Neural cell (in vitro differentiated cells): ENCODE measurements around the gene ZNF324. TPM values are rescaled to one million over a fixed set of nuclear protein-coding genes. Genes with fewer than 3 reads are reported as not detected.
"Not testable (repeated sequence)": the region's sequence is repeated elsewhere in the genome, so short reads cannot be mapped to it uniquely, and the experiment has no call there.

Experiments
- H2AFZ ChIP-seq: fragments of 200-600, 300-800 bp; sonication (generic), shearing (Covaris generic); 2 replicates; pipeline ENCODE4 v1.6.0; 2014; ENCODE audit warnings: low read depth, mild to moderate bottlenecking, antibody characterized with exemption, low read length, moderate library complexity
- H3F3A ChIP-seq: fragments of 200-600 bp; shearing (Covaris generic); 2 replicates; pipeline ENCODE4 v1.6.1; 2016; ENCODE audit warnings: mild to moderate bottlenecking, moderate library complexity, mixed read lengths, antibody characterized with exemption, low read length; ENCODE audit not compliant: insufficient read depth, poor library complexity, severe bottlenecking
- H3K27ac ChIP-seq: fragments of 200-600, 300-800 bp; sonication (generic), shearing (Covaris generic); 2 replicates; pipeline ENCODE4 v1.5.1; 2014; ENCODE audit warnings: mild to moderate bottlenecking, low read length, moderate library complexity
- H3K27me3 ChIP-seq: fragments of 300-800, 200-600 bp; sonication (generic), shearing (Covaris generic); 2 replicates; pipeline ENCODE4 v1.6.0; 2014; ENCODE audit warnings: mild to moderate bottlenecking, low read depth, low read length, moderate library complexity; ENCODE audit not compliant: insufficient read depth
- H3K36me3 ChIP-seq: fragments of 300-800, 200-600 bp; sonication (generic), shearing (Covaris generic); 2 replicates; pipeline ENCODE4 v1.5.1; 2014; ENCODE audit warnings: mild to moderate bottlenecking, antibody characterized with exemption, low read length, moderate library complexity; ENCODE audit not compliant: insufficient read depth
- H3K4me2 ChIP-seq: fragments of 300-800, 200-600 bp; sonication (generic), shearing (Covaris generic); 2 replicates; pipeline ENCODE4 v1.6.0; 2014; ENCODE audit warnings: mild to moderate bottlenecking, low read length
- H3K4me3 ChIP-seq: fragments of 300-800, 200-600 bp; sonication (generic), shearing (Covaris generic); 2 replicates; pipeline ENCODE4 v1.5.1; 2014; ENCODE audit warnings: mild to moderate bottlenecking, low read length, moderate library complexity
- H3K79me2 ChIP-seq: fragments of 200-600 bp; shearing (Covaris generic); replicated peaks from 2 replicates; pipeline ENCODE4 v1.6.0; 2014; ENCODE audit warnings: mild to moderate bottlenecking, low read length, moderate library complexity; ENCODE audit not compliant: insufficient read depth
- H3K9ac ChIP-seq: fragments of 300-800, 200-600 bp; sonication (generic), shearing (Covaris generic); 2 replicates; pipeline ENCODE4 v1.6.1; 2016; ENCODE audit warnings: mild to moderate bottlenecking, low read length, mixed read lengths
- H3K9me2 ChIP-seq: fragments of 200-600 bp; shearing (Covaris generic); 2 replicates; pipeline ENCODE4 v1.6.1; 2016; ENCODE audit warnings: mild to moderate bottlenecking, low read length, mixed read lengths; ENCODE audit not compliant: insufficient read depth
- H3K9me3 ChIP-seq: fragments of 200-600, 300-800 bp; sonication (generic), shearing (Covaris generic); 2 replicates; pipeline ENCODE4 v1.6.1; 2016; ENCODE audit warnings: mild to moderate bottlenecking, mixed run types, low read length, moderate library complexity, mixed read lengths
- H4K20me1 ChIP-seq: fragments of 200-600 bp; shearing (Covaris generic); 2 replicates; pipeline ENCODE4 v1.6.1; 2016; ENCODE audit warnings: mild to moderate bottlenecking, mixed run types; ENCODE audit not compliant: insufficient read depth
- CTCF ChIP-seq: fragments of 450-650 bp; IDR thresholded peaks from 2 replicates; pipeline ENCODE4 v1.5.1; 2014; ENCODE audit warnings: antibody characterized with exemption, mild to moderate bottlenecking, moderate library complexity; ENCODE audit not compliant: poor library complexity, severe bottlenecking
- EP300 ChIP-seq: fragments of 450-650 bp; conservative IDR thresholded peaks from 2 replicates; pipeline ENCODE4 v1.6.1; 2014; ENCODE audit warnings: antibody characterized with exemption, mild to moderate bottlenecking, moderate library complexity; ENCODE audit not compliant: poor library complexity, severe bottlenecking
- EZH2 ChIP-seq: fragments of 200-600, 300-800 bp; shearing (Covaris generic), sonication (generic); IDR thresholded peaks from 2 replicates; pipeline ENCODE4 v1.6.1; 2014; ENCODE audit warnings: antibody characterized with exemption, low read length, borderline replicate concordance, mild to moderate bottlenecking; ENCODE audit not compliant: insufficient read depth, poor library complexity, severe bottlenecking
- MXI1 ChIP-seq: fragments of 450-650 bp; conservative IDR thresholded peaks from 2 replicates; pipeline ENCODE4 v1.6.1; 2014; ENCODE audit warnings: antibody characterized with exemption, mild to moderate bottlenecking; ENCODE audit not compliant: poor library complexity, severe bottlenecking
- POLR2AphosphoS5 ChIP-seq: IDR thresholded peaks from 2 replicates; pipeline ENCODE4 v1.6.1; 2012
- RAD21 ChIP-seq: fragments of 450-650 bp; conservative IDR thresholded peaks from 2 replicates; pipeline ENCODE4 v1.6.1; 2014; ENCODE audit warnings: antibody characterized with exemption, mild to moderate bottlenecking, moderate library complexity
- REST ChIP-seq: IDR thresholded peaks from 2 replicates; pipeline ENCODE4 v1.6.1; 2012; ENCODE audit warnings: borderline replicate concordance
- SMC3 ChIP-seq: fragments of 450-650 bp; conservative IDR thresholded peaks from 2 replicates; pipeline ENCODE4 v1.6.1; 2014; ENCODE audit warnings: antibody characterized with exemption, mild to moderate bottlenecking, moderate library complexity; ENCODE audit not compliant: poor library complexity
- TAF1 ChIP-seq: IDR thresholded peaks from 2 replicates; pipeline ENCODE4 v1.6.1; 2012; ENCODE audit warnings: low read depth
- polyA plus RNA-seq: library from polyadenylated mRNA; depleted of rRNA; stranded (reverse); fragments of >200 nt; gene quantifications from 2 replicates; pipeline ENCODE4 v1.2.3, GENCODE V29; 2014

The ZNF324 gene
- polyA plus RNA-seq, 1 donor from 2014 or later: 12.5 TPM

- no peak overlapping the region for H3K4me2 ChIP-seq
- H3K4me3 ChIP-seq: peak overlapping the region; percentile 68
- H2AFZ ChIP-seq: no peak overlapping the region
- no peak overlapping the region for H3K27ac ChIP-seq
- no peaks in the 10 kb centered on the region for H3K79me2 ChIP-seq
- H3K27me3 ChIP-seq: no peaks in the 10 kb centered on the region
- H3K9me3 ChIP-seq: no peaks in the 10 kb centered on the region
- no peaks in the 10 kb centered on the region for H4K20me1 ChIP-seq
- no peak overlapping the region for H3K9ac ChIP-seq
- H3F3A ChIP-seq: no peaks in the 10 kb centered on the region
- H3K36me3 ChIP-seq: no peaks in the 10 kb centered on the region
- TF ChIP-seq EZH2: no peak
- no peak for TF ChIP-seq POLR2AphosphoS5
- no peak for TF ChIP-seq REST
- no peak for TF ChIP-seq RAD21
- TF ChIP-seq MXI1: no peak
- TF ChIP-seq TAF1: no peak
- TF ChIP-seq CTCF: no peak
- no peak for TF ChIP-seq EP300
- no peak for TF ChIP-seq SMC3
- H3K9me2 ChIP-seq: no peaks in the 10 kb centered on the region
Measured at GRCh38 chr19:58500242-58500641, 33.4 kb downstream of the ZNF324 start.

GRCh38 chr19:58507602-58508223, 40.8 kb downstream of the ZNF324 start:
- not testable (repeated sequence) for H3F3A ChIP-seq, H3K9me3 ChIP-seq, H2AFZ ChIP-seq, H3K27ac ChIP-seq, H3K4me2 ChIP-seq, H3K4me3 ChIP-seq, H3K27me3 ChIP-seq, H4K20me1 ChIP-seq, H3K36me3 ChIP-seq, H3K9ac ChIP-seq, H3K79me2 ChIP-seq, H3K9me2 ChIP-seq

GRCh38 chr19:58509731-58510083, 42.8 kb downstream of the ZNF324 start:
- no peak for TF ChIP-seq CTCF
- no peak for TF ChIP-seq POLR2AphosphoS5
- TF ChIP-seq RAD21: no peak
- no peak overlapping the region for H3K4me2 ChIP-seq

More at GRCh38 chr19:58509731-58510083, 42.8 kb downstream of the ZNF324 start:
- no peaks in the 10 kb centered on the region for H4K20me1 ChIP-seq
- H3K4me3 ChIP-seq: no peak overlapping the region
- H3K36me3 ChIP-seq: no peaks in the 10 kb centered on the region
- no peak overlapping the region for H3K9ac ChIP-seq
- no peaks in the 10 kb centered on the region for H3K79me2 ChIP-seq
- H3F3A ChIP-seq: no peaks in the 10 kb centered on the region
- H3K9me3 ChIP-seq: no peaks in the 10 kb centered on the region
- no peaks in the 10 kb centered on the region for H3K27me3 ChIP-seq
- no peak overlapping the region for H2AFZ ChIP-seq
- H3K9me2 ChIP-seq: no peaks in the 10 kb centered on the region
- H3K27ac ChIP-seq: no peak overlapping the region
